ENCODE measurements around the gene IL17B.

The IL17B gene

DNA sequence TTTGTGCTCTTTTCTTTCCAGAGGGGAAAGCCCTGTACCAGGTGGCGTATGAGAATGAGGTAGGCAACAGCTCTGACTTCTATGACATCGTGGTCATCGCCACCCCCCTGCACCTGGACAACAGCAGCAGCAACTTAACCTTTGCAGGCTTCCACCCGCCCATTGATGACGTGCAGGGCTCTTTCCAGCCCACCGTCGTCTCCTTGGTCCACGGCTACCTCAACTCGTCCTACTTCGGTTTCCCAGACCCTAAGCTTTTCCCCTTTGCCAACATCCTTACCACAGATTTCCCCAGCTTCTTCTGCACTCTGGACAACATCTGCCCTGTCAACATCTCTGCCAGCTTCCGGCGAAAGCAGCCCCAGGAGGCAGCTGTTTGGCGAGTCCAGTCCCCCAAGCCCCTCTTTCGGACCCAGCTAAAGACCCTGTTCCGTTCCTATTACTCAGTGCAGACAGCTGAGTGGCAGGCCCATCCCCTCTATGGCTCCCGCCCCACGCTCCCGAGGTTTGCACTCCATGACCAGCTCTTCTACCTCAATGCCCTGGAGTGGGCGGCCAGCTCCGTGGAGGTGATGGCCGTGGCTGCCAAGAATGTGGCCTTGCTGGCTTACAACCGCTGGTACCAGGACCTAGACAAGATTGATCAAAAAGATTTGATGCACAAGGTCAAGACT is 11.0 kb downstream of the IL17B start:
- no peak overlapping the region for H3K4me3 ChIP-seq (ENCODE audit: low read length)
- no peak for DNase-seq (ENCODE audit: low read depth)
- TF ChIP-seq, protein P1, sequence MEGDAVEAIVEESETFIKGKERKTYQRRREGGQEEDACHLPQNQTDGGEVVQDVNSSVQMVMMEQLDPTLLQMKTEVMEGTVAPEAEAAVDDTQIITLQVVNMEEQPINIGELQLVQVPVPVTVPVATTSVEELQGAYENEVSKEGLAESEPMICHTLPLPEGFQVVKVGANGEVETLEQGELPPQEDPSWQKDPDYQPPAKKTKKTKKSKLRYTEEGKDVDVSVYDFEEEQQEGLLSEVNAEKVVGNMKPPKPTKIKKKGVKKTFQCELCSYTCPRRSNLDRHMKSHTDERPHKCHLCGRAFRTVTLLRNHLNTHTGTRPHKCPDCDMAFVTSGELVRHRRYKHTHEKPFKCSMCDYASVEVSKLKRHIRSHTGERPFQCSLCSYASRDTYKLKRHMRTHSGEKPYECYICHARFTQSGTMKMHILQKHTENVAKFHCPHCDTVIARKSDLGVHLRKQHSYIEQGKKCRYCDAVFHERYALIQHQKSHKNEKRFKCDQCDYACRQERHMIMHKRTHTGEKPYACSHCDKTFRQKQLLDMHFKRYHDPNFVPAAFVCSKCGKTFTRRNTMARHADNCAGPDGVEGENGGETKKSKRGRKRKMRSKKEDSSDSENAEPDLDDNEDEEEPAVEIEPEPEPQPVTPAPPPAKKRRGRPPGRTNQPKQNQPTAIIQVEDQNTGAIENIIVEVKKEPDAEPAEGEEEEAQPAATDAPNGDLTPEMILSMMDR (conservative IDR thresholded peaks at IDR 0.05; ENCODE audit: low read depth, low read length): no peak

DNA sequence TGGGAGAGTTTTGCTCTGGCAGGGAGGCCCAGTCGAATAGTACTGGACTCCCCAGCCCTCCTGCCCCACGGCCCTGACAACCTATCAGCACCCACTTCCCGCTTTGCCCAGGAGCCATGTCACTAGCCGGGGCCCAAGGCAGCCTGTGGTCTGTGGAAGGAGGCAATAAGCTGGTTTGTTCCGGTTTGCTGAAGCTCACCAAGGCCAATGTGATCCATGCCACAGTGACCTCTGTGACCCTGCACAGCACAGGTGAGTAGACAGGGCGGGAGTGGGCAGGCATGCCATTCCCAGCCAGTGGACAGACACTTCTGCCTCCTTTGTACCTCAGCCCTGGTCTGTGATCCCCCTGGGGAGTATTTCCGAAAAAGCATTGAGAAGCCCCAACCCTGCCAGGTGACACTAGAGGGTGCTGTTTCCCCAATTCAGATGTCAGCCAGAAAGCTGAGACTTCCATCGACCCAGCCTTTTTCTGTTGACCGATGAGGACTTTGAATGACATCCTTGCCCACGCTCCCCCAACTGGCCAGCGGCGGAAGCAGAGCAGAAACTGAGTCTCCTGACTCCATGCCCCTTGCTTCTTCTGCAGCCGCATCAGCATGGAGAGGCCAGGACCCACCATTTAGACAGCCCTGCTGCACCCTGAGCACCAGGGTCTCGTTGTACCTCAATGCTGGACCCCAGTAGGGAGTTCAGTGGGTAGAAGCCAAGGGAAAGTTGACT is 11.7 kb downstream of the IL17B start:
- no peak for DNase-seq (ENCODE audit: low read depth)
- TF ChIP-seq, protein P1 (conservative IDR thresholded peaks at IDR 0.05; ENCODE audit: low read depth, low read length): peak; percentile 93
- H3K4me3 ChIP-seq (ENCODE audit: low read length): no peak overlapping the region

DNA sequence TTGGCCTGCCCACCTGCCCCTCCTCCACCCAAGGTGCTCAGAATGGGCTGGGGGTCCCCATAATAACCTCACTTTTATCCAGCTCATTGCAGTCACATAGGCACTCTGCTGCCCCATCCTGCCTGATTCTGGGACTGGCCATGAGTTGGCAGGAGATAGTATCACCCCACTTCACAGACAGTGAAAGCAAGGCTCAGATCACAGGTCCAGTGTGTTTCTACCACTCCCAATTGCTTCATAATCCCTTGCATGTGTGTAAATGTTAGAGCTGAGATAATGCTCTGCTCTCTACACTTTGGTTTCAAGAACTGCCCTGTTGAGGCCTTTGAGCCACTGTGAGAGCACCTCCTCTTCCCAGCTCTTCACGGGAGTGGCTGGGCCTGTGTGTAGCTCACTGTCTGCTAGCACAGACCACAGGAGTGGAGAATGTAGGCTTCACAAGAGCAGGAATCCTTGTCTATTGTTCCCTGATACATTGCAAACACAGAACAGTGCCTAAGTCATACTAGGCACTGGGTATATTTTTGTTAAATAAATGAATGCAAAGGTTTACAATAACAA is 12.8 kb downstream of the IL17B start:
- no peak overlapping the region for H3K4me3 ChIP-seq (ENCODE audit: low read length)
- no peak for DNase-seq (ENCODE audit: low read depth)
- TF ChIP-seq, protein P1 (conservative IDR thresholded peaks at IDR 0.05; ENCODE audit: low read depth, low read length): no peak

DNA sequence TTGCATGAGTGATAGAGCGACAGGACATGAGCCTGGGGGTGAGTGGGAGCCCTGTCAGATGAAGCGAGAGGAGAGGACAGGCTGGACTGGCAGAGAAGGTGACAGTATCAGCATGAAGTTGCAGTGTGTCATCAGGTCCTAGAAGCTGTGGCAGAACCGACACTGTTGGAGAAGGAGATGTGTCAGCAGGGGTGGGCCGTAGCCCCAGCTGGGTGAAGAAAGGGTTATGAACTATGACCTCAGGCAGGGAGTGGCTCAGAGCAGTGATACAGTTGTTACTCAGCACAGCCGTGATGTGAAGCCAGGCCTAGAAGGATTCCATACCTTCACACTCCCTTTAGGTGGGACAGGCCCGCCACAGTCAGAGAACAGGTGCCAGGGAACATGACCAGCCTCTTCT is 13.7 kb downstream of the IL17B start:
- no peak for DNase-seq (ENCODE audit: low read depth)
- no peak overlapping the region for H3K4me3 ChIP-seq (ENCODE audit: low read length)
- TF ChIP-seq, protein P1 (conservative IDR thresholded peaks at IDR 0.05; ENCODE audit: low read depth, low read length): no peak

DNA sequence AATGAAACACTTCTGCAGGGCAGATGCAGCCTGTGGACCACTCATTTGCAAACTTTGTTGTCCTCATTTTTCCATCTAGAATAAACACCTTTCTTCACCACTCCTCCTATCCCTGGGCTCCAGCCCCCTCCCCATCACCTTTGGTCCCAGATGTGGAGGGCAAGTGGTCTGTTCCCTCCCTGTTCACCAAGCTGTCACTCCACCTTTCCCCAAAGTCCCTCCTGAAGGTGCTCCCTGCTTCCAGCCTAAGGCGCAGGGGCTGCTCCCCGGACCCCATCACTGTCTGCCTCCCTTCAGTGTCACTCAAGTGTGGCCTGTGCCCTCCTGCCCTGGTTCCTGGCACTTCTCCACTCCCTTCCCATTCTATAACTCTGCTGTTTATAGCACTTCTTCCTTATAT is 14.4 kb downstream of the IL17B start:
- TF ChIP-seq, protein P1 (conservative IDR thresholded peaks at IDR 0.05; ENCODE audit: low read depth, low read length): no peak
- H3K4me3 ChIP-seq (ENCODE audit: low read length): no peak overlapping the region
- DNase-seq (ENCODE audit: low read depth): no peak

DNA sequence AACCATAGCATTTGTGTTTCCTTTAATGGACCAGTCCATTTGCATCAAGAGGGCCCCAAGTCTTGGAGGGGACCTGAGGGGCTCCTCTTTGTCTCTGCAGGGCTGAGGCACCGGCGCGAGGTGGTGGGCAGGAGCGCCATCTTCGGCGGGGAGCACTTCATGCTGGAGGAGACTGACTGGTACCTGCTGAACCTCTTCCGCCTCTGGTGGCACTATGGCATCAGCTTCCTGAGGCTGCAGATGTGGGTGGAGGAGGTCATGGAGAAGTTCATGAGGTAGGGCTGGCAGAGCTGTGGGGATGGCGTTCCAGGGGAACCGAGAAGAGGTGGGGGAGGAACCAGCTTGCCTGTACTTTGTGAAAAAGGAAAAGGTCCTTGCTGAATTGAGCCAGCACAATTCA is 15.2 kb downstream of the IL17B start:
- TF ChIP-seq, protein P1 (conservative IDR thresholded peaks at IDR 0.05; ENCODE audit: low read depth, low read length): no peak
- H3K4me3 ChIP-seq (ENCODE audit: low read length): no peak overlapping the region
- no peak for DNase-seq (ENCODE audit: low read depth)

Data from retinal pigment epithelial cell (primary cell).